HG02798 (cell line): ENCODE data around the gene LGR4.

Source experiments
- ATAC-seq: cut with Tn5 transposase; IDR thresholded peaks from one replicate; pipeline ENCODE4 v1.9.1; 2021; ENCODE audit warnings: mild to moderate bottlenecking; ENCODE audit not compliant: unreplicated experiment, poor library complexity

The LGR4 gene

DNA sequence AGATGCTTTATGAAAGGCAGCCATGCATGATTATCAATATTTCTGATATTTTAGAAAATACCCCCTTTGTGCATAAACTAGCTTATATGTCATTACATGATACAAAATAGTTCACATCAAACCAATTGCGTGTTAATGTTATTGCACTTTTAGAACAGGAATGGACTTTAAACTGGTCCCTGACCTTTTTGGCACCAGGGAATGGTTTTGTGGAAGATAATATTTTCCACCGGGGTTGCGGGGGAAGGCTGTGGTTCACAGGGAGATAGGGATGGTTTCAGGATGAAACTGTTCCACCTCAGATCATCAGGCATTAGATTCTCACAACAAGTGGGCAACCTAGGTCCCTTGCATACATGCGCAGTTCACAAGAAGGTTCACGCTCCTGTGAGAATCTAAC lies 16.5 kb upstream of the LGR4 start:
- ATAC-seq: no peak

DNA sequence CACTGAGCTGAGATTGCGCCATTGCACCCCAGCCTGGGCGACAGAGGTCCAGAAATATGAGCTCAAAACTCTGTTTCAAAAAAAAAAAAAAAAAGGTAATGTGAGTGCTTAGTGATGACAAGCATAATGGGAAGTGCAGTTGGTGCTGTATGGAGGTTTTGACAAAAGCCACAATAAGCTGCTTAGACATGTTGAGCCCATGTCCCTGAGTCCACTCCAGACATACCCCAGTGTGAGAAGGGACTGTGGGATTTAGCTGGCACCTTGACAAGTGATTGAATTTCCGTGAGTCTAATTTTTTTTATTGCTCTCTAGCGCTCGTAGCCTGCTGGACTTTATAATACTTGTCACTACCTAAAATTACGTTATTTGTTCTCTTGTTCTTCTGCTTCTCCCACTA lies 15.1 kb upstream of the LGR4 start:
- no peak for ATAC-seq

DNA sequence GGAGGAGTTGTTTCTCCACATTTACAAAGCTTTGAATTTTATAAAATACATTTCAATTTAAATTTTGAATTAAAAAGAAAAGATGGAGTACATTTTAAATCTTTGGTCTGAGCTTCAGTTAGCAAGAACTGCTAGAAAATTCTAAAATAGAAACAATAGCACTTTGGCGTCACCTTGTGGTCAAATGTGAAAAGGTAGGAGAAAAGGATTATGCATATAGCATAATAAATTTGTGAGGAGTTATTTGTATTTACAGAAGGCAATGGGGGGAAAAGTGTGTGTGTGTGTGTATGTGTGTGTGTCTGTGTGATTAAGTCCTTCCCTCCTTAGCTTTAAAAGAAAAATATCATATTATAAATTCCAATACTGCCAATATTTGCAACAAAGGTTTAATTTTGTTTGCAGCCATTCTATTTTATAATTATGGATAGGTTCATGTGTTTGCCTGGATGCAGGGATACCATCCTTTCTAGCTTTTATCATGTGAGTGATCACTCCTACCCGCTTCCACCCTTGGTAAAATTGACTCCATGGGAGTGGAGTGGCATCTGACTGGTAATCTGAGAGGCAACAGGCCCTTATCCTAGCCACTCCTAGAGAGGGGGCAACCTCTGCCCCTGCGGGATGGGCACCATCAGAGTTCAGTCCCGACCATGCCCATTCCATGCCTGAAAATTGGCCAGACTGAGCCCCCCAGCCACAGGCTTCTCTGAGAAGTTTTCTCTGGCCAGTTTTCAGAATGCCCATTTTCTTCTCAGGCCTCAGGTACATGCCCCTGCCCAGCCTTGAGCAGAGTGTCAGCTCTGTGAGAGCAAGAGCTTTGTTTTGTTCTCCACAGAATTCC lies 13.6 kb upstream of the LGR4 start:
- ATAC-seq: peak; percentile 65

DNA sequence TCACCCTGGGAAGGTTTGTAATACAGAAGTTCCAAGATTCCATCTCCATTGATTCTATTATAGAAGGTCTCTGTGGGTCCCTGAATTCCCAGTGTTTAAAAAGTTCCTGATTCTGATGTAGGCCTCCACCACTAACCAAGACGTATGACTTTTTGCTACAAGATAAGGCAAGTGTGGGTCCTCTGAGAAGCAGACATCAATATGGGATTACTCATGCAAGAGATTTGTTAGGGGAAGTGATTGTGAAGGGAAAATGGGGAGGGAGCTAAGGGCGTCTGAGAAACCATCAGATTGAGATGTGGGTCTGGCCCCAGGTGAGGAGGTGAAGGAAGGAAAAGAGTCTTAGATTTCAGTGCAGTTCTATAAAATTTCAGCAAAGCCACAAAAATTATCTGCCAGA lies 10.2 kb upstream of the LGR4 start:
- ATAC-seq: no peak

DNA sequence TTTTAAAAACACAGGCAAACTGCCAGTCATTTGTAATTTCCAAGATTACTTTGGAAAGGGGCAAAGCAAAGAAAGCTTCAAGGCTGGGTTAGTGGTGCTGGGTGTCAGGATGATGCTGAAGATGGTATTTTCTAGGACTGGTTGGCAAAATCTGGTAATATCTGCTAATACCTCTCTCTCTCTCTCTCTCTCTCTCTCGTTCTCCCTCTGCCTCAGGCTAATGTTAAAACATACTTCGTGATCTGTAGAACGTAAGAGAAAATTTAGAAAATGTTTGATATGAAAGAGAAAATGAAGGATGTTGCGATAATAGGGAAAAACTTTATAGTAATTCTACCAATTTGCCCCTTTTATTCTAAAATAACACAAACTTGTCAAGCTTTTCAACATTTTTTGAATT lies 9.4 kb upstream of the LGR4 start:
- no peak for ATAC-seq

DNA sequence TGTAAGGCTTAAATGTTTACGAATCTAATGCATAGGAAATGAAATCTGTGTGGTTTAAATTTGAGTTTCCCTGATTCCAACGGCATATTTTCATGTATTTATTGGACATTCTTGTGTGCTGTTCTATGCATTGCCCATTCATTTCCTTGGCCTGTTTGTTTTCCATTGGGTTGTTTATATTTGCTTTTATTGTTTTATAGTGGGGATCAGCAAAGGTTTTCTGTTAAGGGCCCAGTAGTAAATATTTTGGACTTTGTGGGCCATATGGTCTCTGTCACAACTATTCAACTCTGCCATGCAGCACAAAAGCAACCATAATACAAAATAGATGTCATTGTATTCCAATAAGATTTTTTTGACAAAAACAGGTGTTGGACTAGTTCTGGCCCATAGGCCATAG lies 5.2 kb upstream of the LGR4 start:
- ATAC-seq: no peak

DNA sequence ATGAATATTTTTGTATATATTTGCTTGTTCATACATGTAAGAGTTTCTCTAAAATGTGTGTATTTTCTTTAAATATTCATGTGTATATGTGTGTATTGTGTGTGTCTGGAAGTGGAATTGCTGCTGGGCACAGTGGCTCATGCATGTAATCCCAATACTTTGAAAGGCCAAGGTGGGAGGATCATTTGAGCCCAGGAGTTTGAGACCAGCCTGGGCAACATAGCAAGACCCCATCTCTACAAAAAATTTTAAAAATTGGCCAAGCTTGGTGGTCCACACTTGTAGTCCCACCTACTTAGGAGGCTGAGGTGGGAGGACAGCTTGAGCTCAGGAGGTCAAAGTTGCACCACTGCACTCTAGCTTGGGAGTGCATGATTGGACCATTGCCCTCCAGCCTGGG lies 4.7 kb upstream of the LGR4 start:
- ATAC-seq: no peak

DNA sequence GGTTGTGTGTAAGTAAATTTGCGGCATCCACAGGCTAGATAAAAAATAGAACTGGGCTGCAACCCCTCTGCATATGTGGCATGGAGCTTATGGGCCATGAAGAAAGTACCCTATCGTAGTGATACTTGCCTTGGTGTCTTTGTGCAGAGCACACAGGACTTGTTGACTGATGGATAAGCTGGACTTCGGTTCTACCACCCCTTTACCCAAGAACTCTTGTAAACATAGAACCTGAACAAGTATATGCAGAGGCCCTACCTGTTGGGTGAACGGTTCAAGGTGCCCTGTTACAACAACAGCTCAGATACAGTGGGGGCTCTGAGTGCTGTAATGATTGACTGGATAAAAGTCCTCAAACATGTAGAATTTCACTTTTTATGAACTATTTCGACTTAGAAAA lies 3.0 kb upstream of the LGR4 start:
- ATAC-seq: no peak

DNA sequence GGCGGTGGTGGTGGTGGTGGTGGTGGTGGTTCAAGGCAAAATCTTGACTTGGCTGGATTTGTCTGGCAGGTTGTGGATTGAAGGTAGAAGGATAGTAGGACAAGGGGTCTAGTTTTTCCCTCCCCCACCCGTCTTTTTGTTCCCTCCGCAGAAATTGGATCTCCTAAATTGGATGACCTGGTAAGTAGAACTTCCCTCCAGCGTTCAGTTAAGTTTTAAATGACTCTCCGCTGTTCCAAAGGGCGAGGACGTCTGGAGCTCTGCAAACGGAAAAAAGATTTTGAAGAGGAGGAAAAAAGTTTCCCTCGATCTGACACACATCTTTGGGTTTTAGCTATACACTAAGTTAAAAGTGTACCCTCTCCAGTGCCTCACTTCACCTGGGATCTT lies 422 bp upstream of the LGR4 start:
- ATAC-seq: no peak

DNA sequence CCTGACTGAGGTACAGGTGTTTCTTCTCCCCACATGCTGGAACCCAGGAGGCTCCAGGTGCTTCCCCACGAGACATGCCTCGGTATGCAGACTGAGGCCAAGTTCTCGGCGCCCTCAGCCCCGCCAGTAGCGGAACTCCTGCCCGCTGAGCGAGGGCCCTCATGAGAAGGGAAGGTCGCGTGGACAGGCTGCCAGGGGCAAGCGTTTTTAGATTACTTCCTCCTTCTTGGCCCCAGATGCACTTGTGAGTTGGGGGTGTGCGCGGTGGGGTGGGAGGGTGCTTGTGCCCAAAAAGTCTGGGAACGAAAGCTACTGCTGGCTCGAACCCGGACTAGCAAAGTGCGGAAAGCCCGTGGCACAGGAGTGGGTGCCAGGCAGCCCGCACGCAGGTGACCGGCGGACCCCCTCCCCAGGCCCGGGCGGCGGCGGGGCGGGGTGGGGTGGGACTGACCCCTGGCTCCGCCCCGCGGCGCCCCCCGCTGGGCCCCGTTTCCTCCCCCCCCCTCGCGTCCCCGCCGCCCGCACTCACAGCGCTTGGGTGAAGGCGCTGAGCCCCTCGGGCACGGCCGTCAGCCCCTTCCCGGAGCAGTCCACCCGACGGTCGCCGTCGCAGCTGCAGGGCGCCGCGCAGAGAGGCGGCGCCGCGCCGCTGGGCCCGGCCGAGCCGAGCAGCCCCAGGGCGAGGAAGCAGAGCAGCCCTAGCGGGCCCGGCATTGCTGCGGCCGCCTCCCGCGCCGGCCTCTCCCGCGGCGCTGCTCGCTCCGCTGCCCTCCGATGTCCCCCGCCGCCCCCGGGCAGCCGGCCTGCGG lies 797 bp downstream of the LGR4 start:
- peak; percentile 47 for ATAC-seq

DNA sequence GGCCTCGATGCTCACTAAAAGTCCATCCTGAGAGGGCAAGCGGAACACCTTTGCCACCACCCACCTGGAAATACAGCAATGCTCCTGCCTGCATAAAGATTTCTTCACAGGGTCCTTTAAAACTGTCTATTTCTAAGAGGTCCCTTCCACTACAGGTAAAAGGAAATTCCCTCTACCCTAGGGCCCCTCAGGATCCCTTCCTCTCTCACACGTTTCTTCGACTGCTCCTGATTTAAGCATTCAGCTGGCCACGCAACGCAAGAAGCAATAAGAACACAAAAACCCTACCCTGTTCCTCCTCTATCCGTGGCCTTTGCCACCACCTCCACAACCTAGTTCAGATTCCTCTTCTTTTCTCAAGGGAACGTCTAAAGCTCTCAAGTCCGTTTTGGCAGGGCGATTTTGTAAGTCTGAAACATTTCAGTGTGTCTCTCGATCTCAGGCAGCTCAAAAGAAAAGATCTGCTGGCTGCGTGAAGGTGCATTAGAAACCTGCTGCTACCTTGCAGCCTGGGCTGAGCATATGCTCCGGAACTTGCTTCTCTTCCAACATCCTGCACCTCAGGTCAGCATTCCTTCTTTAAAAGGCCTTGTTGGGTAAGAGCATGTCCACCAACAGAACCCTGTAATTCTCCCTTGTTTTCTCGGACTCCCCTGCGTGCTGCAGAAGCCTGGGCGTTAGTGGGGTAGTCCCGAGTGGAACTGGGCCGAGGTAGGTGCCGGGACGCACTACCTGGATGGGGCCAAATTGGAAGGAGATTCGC lies 1.6 kb downstream of the LGR4 start:
- ATAC-seq: no peak

DNA sequence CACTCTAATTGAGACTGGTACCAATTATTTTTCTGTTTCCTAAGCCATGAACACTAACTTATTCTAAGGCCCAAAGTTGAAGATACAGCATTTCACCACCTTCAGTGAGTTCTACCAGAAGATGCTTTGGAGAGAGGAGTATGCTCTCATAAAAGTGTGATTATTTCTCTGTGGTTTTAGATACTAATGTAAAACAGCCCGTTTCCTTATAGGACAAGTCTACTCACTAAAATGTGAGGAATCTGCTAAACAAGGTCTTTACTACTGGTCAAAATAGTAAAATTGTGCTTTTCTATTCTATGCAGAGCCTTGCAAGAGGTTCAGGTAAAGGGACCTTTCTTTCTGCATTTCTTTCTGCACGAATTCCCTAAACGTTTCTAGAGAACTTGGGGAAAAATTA lies 2.4 kb downstream of the LGR4 start:
- no peak for ATAC-seq

DNA sequence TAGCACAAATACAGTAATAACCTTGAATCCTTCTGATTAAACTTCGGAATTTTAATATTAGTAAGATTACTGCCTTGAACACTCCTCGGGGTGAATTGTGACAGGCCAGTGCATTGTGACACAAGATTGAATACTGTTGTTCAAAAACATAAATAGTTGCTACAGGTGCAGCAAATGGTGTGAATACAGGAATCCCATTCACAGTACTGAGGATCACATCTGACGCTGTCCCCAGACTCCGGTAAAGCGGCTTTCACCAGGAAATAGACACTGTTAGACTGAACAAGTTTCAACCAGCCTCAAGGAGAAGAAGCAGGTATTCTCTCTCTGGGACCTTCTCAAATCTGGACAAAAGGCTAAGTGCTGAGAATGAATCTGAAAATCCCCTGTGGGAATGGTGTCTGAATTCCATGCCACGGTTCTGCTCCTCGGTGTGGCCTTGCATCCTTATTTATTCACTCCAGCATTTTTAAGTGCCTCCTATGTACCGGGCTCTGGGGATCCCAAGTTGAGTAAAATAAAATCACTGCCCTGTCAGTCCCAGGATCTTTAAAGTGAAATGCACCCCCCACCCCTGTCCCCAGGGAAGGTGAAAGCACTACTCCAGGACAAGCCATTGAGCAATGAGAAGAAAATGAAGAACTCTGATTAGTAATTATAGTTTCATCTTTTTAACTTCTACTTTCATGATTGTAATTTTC lies 3.4 kb downstream of the LGR4 start:
- ATAC-seq: no peak

DNA sequence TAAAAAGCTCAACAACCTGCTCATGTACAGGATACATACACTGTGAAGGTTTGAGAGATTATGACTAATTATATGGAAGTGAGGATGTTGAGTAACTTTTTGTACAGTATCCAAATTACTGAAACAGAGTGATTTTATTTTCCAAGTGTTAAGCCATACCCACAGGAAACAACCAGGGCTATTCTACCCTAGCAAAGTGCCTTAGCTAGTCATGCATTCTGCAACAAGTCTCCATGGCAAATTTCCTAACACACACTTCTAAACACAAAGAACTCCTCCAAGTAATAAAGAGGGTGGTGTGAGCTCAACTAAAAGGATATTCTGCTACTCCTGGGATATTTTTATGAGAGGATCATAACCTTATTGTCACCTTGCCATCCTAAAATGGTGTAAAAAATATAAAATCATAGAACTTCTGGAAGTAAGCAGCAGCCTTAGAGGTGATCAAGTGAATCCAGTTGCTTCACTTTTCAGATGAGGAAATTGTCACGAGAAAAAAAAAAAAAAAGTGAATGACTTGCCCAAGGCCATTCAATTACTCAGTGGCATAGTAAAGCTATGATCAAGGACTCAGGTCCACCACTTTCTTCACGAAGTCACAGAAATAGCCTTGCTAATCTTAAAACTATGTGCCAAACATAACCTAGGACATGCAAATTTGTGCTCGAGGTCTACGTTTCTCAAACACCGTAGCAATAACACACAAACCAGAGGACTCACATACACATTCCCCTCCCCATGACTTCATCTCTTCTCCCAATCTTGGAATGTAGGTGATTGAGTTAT lies 4.2 kb downstream of the LGR4 start:
- no peak for ATAC-seq

DNA sequence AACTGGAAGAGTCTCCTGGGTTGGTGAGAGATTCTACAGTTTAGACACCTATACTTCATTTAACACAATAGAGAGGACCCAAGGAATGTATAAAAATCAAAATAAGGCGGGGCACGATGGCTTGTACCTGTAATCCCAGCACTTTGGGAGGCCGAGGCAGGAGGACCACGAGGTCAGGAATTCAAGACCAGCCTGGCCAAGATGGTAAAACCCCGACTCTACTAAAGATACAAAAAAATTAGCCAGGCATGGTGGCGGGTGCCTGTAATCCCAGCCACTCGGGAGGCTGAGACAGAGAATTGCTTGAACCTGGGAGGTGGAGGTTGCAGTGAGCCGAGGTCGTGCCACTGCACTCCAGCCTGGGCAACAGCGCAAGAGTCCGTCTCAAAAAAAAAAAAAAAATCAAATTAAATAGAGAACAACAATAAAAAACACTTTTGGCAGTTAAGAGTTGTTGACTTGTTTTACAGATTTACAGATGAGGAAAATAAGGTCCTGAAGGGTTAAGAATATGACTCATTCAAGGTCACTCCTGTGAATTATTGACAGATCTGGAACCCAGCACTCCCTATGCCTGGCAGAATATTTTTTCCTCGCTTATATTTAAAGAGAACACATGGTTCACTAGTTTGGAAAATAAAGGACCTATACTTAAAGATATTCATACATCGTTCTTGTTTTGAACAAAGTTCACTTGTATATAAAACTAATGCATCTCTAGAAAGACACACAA lies 5.2 kb downstream of the LGR4 start:
- ATAC-seq: no peak

DNA sequence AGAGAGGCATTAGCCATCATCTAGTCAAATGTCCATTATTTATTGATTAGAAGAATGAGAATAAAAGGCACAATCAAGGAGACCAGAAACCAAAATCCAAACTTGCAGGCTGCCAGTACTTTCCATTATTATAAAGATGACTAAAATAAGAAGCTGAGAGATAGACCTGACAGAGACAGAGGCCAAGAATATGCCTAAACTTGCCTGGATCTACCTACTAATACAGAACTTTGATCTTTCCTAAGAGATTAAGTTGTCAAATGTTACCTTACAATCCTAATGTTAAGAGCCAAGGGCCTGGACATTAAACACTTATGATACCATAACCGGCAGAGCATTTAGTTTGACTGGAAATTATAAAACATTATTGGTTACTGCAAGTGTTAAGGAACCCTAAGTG lies 6.2 kb downstream of the LGR4 start:
- no peak for ATAC-seq

DNA sequence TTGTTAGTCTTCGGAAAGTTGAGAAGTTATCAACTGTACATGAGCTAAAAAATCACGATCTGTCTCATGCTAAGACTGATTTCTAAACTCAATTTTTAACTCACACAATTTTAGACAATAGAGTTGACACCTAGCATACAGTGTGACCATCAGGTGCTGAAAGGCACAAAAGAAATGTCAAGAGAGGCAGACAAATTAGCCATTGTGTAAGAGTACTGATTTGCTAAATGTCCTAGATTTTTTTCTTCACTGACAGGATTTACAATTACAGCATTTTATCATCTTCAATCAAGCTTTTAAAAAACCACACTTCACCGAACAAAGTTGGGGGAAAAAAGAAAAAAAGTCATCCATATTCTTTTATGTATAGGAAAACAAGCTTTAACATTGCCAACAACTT lies 7.0 kb downstream of the LGR4 start:
- ATAC-seq: no peak

DNA sequence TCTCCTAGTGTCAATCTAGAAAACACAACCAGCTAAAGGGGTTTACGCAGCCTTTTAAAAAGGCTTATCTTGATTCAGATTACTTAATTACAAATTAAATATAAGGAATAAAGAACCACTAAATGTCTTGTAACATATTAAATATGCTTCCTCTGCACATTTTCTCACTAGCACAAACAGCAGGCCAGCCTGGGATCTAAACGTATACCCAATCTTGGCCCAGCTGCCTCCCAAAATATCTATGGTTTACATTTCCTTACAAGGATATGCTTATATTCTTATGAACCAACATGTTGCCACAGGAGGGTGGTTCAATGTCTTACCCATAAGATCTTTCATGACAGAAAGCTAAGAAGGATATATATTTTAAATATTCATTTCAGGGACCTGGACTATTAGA lies 7.7 kb downstream of the LGR4 start:
- no peak for ATAC-seq

DNA sequence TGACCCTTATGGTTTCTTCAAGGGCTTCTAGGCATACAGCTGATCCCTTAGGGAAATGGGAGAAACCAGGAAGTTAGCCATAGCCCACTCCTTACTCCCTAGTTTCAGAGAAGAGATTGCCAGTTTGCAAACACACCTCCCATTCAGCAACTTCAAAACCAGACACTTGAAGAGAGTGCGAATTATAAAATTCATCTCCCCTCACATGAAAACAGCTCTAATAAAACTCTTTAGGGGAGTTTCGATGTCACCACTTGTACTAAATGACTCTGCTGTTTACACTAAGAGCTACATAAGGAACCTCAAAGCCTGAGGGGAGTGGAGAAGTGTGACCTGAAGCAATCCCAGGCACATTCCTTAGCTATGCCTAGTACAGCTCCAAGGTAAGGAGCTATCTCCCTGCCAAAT lies 8.3 kb downstream of the LGR4 start:
- no peak for ATAC-seq
